Osteoblast (primary cell): ENCODE measurements around the gene POGZ. TPM values are rescaled to one million over a fixed set of nuclear protein-coding genes. Genes with fewer than 3 reads are reported as not detected.

Experiments
- DNase-seq: peaks from one replicate; pipeline ENCODE4 v3.0.0; 2011; ENCODE audit warnings: low spot score, mixed read lengths; ENCODE audit not compliant: insufficient read length; ENCODE audit errors: missing footprints
- H2AFZ ChIP-seq: 2 replicates; pipeline ENCODE4 v1.6.0; 2011; ENCODE audit warnings: mild to moderate bottlenecking, low read length
- H3K27ac ChIP-seq: 2 replicates; pipeline ENCODE4 v1.5.1; 2011; ENCODE audit warnings: mild to moderate bottlenecking, low read depth, low read length, moderate library complexity
- H3K27me3 ChIP-seq: 2 replicates; pipeline ENCODE4 v1.6.0; 2012; ENCODE audit warnings: mild to moderate bottlenecking, control low read depth, inconsistent platforms, low read length, moderate library complexity; ENCODE audit not compliant: insufficient read depth
- H3K36me3 ChIP-seq: 2 replicates; pipeline ENCODE4 v1.5.1; 2011; ENCODE audit warnings: mild to moderate bottlenecking, low read length, control low read depth, moderate library complexity; ENCODE audit not compliant: insufficient read depth
- H3K4me1 ChIP-seq: 2 replicates; pipeline ENCODE4 v1.5.1; 2011; ENCODE audit warnings: mild to moderate bottlenecking, low read length, control low read depth, moderate library complexity; ENCODE audit not compliant: insufficient read depth
- H3K4me2 ChIP-seq: 2 replicates; pipeline ENCODE4 v1.6.0; 2011; ENCODE audit warnings: mild to moderate bottlenecking, low read length; ENCODE audit not compliant: insufficient read depth
- H3K4me3 ChIP-seq: fragments of 200-600 bp; sonication (generic); 3 replicates; pipeline ENCODE4 v1.5.1; 2012; ENCODE audit warnings: mild to moderate bottlenecking, low read length, inconsistent platforms; ENCODE audit not compliant: insufficient read depth
- H3K79me2 ChIP-seq: 2 replicates; pipeline ENCODE4 v1.6.0; 2012; ENCODE audit warnings: mild to moderate bottlenecking, low read length, control low read depth, inconsistent platforms; ENCODE audit not compliant: insufficient read depth
- H3K9me3 ChIP-seq: 2 replicates; pipeline ENCODE4 v1.5.1; 2011; ENCODE audit warnings: low read depth, low read length, control low read depth
- H4K20me1 ChIP-seq: 2 replicates; pipeline ENCODE4 v1.6.0; 2012; ENCODE audit warnings: mild to moderate bottlenecking, low read length, control low read depth; ENCODE audit not compliant: insufficient read depth
- total RNA-seq: library from RNA; depleted of rRNA; stranded (reverse); fragments of >200 nt; gene quantifications from 2 replicates; pipeline ENCODE4 v1.2.3, GENCODE V29; 2012
- TF ChIP-seq, protein P1 (sequence below): IDR thresholded peaks from 2 replicates; pipeline ENCODE4 v1.5.1; 2011; ENCODE audit warnings: mild to moderate bottlenecking, low read depth, low read length, moderate library complexity; ENCODE audit errors: extremely low read depth

POGZ gene
- total RNA-seq, 1 donor, result 26.8 TPM

DNA sequence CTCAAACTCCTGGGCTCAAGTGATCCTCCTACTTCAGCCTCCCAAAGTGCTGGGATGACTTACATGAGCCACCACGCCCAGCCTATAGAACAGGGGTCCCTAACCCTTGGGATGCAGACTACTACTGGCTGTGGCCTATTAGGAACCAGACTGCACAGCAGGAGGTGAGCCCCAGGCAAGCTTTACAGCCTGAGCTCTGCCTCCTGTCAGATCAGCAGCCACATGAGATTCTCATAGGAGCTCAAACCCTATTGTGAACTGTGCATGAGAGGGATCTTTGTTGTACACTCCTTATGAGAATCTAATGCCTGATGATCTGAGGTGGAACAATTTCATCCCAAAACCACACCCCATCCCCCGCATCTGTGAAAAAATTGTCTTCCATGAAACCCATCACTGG is 73.3 kb downstream of the POGZ start:
- H3K4me2 ChIP-seq, result no peak overlapping the region
- H3K79me2 ChIP-seq, result no peaks in the 10 kb centered on the region
- no peak overlapping the region for H3K27ac ChIP-seq
- no peak for DNase-seq
- H3K4me3 ChIP-seq, result no peak overlapping the region
- no peaks in the 10 kb centered on the region for H3K9me3 ChIP-seq
- no peak overlapping the region for H2AFZ ChIP-seq
- H3K27me3 ChIP-seq, result peaks cover 6% of the 10 kb centered on the region
- no peaks in the 10 kb centered on the region for H3K4me1 ChIP-seq
- TF ChIP-seq, protein P1, sequence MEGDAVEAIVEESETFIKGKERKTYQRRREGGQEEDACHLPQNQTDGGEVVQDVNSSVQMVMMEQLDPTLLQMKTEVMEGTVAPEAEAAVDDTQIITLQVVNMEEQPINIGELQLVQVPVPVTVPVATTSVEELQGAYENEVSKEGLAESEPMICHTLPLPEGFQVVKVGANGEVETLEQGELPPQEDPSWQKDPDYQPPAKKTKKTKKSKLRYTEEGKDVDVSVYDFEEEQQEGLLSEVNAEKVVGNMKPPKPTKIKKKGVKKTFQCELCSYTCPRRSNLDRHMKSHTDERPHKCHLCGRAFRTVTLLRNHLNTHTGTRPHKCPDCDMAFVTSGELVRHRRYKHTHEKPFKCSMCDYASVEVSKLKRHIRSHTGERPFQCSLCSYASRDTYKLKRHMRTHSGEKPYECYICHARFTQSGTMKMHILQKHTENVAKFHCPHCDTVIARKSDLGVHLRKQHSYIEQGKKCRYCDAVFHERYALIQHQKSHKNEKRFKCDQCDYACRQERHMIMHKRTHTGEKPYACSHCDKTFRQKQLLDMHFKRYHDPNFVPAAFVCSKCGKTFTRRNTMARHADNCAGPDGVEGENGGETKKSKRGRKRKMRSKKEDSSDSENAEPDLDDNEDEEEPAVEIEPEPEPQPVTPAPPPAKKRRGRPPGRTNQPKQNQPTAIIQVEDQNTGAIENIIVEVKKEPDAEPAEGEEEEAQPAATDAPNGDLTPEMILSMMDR, result no peak
- no peaks in the 10 kb centered on the region for H3K36me3 ChIP-seq
- no peaks in the 10 kb centered on the region for H4K20me1 ChIP-seq

DNA sequence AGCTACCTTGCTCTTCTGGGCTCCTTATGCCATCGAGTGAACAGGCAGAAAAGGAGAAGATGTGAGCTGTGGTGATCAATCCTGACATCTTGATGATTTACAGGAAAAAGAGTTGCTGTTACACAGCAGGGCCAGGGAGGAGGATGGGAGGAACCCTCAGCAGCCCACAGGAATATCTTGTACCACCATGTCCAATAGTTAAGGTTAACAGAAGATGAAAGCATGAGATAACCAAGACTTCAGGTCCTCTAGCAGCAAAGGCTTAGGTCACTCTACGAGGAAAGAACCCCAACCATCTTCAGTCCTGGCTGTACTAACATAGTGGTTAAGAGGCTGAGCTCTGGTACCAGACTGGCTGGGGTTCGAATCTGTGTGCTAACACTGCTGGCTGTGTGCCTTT is 74.7 kb downstream of the POGZ start:
- Histone ChIP-seq H3K27ac (no peak overlapping the region), H3K4me2 (no peak overlapping the region), H3K36me3 (no peaks in the 10 kb centered on the region), H4K20me1 (no peaks in the 10 kb centered on the region), H3K4me1 (no peaks in the 10 kb centered on the region), H3K79me2 (no peaks in the 10 kb centered on the region), H2AFZ (no peak overlapping the region), H3K9me3 (no peaks in the 10 kb centered on the region), H3K27me3 (peaks cover 6% of the 10 kb centered on the region), H3K4me3 (no peak overlapping the region)
- DNase-seq, result peak; percentile 72
- TF ChIP-seq, protein P1, result no peak

GRCh38 chr1:151377150-151377884 is 82.0 kb downstream of the POGZ start:
- Histone ChIP-seq H3K9me3 (no peaks in the 10 kb centered on the region), H3K27ac (no peak overlapping the region), H3K4me1 (peaks cover 5% of the 10 kb centered on the region), H3K4me3 (no peak overlapping the region), H3K4me2 (no peak overlapping the region), H4K20me1 (no peaks in the 10 kb centered on the region), H3K36me3 (no peaks in the 10 kb centered on the region), H3K79me2 (no peaks in the 10 kb centered on the region), H2AFZ (no peak overlapping the region), H3K27me3 (peaks cover 8% of the 10 kb centered on the region)
- DNase-seq, result no peak
- TF ChIP-seq, protein P1, result no peak

DNA sequence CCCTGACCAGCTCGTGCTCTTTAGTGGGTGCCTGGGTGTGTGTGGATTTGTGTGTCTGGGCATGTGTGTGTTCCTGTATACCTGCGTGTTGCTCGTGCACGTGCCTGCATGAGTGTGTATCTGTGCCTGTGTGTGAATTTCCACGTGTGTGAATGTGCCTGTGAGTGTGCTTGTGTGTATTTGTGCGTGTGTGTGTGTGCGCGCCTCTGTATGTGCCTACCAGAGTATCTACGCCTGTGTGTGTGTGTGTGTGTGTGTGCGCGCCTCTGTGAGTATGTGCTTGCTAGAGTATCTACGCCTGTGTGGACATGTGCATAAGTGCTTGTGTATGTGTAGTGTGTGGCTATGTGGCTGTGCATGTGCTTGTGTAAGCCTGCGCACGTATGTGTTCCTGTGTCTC is 86.1 kb downstream of the POGZ start:
- H4K20me1 ChIP-seq, result peaks cover 8% of the 10 kb centered on the region
- H3K36me3 ChIP-seq, result peaks cover 5% of the 10 kb centered on the region
- H3K9me3 ChIP-seq, result no peaks in the 10 kb centered on the region
- peaks cover 4% of the 10 kb centered on the region for H3K27me3 ChIP-seq
- no peaks in the 10 kb centered on the region for H3K79me2 ChIP-seq
- H3K4me1 ChIP-seq, result peaks cover 29% of the 10 kb centered on the region
- H3K4me3 ChIP-seq, result no peak overlapping the region
- DNase-seq, result no peak
- H2AFZ ChIP-seq, result no peak overlapping the region
- no peak overlapping the region for H3K27ac ChIP-seq
- no peak overlapping the region for H3K4me2 ChIP-seq
- TF ChIP-seq, protein P1, result no peak
